ENCODE measurements around the gene IGFBP6. TPM values are rescaled to one million over a fixed set of nuclear protein-coding genes. Genes with fewer than 3 reads are reported as not detected.
A peak's percentile ranks its signal among the peaks of the same experiment; 100 is the strongest.

The IGFBP6 gene
- total and polyA plus RNA-seq, 9 of the 15 experiments (the other 6 are each of a cell fraction or from before 2014, with no cell fraction given): 0.15 to 1.4 (median 0.54) TPM

DNA sequence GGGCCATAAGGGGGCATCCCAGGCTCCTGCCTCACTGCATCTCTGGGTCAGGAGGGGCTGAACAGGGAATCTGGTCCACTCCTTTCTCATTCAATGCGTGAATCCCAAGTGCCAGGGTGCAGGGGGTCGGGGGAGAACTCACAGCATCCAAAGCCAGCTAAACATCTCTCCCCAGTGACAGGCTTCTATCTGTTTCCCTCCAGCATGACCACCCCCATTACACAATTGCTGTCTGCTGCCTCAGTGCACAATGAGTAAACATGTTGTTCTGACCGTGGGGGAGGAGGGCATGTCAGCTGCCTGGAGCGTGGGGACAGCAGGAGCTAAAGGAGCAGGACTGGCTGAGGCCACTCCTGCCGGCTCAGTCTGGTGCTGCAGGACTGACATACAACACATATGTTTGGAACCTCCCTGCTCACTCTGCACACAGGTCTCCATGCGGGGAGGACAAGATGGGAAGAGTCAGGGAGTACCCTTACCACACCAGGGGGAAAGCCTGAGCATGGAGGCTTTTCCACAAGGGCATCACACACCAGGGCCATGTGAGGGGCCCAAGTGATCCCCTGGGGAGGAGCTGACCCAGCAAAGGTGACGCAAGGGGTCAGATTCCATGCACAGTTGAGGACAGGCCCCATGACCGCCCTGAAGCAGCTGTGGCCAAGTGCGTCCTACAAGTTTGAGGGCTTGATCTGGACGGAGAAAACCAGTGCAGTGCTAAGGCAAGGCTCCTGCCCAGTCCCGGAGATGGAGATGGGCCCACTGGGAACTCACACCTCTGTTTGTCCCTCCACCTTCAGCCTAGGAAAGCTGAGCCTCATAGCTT, 46.2 kb upstream of the IGFBP6 start:
- peak; percentile 71 for FAIRE-seq
- ChIA-PET POLR2A (interaction anchor here (0.6 to 0.9 kb wide), 5 partner anchors 9 to 1077 kb away, joined by 3 to 4 read pairs (median 3); partner anchors contain the start of gene SPRYD3), CTCF (ENCODE audit: low intra/inter-chr PET ratio) (no interaction called here)
- H3K27me3 ChIP-seq (ENCODE audit: control insufficient read depth in 2 of 2, insufficient read depth in 2 of 2, low read length in 2 of 2): no peaks in the 10 kb centered on the region
- DNase-seq (ENCODE audit: extremely low read depth in 1 of 4, low spot score in 3 of 4): peak in 2 of 4 experiments; percentile 36 to 76
- peaks cover 7% of the 10 kb centered on the region; the same call in 2 of the 3 replicates for H3K79me2 ChIP-seq (ENCODE audit: control insufficient read depth, insufficient read depth, low read length)
- H3K4me3 ChIP-seq: no peak overlapping the region
- H4K20me1 ChIP-seq (replicated peaks; ENCODE audit: control insufficient read depth, insufficient read depth, low read length): no peaks in the 10 kb centered on the region
- no TSS peak for BruUV-seq (replicated peaks)
- peaks cover 2% of the 10 kb centered on the region; the same call in 1 of the 3 replicates for H3K36me3 ChIP-seq (ENCODE audit: control insufficient read depth, insufficient read depth, low read length)
- WGBS (ENCODE audit: insufficient coverage, low coverage, missing lambda C conversion rate): 25% methylated on average over 11 of the region's 11 CpGs
- intact Hi-C loops (cut with micrococcal nuclease) (no loop called here), in situ Hi-C loops (cut with MboI) (no loop called here)
- no peak overlapping the region for H3K27ac ChIP-seq (ENCODE audit: extremely low read depth, low read depth, low read length)
- no peak overlapping the region for H2AFZ ChIP-seq (ENCODE audit: low read depth, low read length)
- H3K9me3 ChIP-seq (replicated peaks; ENCODE audit: control insufficient read depth, insufficient read depth, low read depth, low read length): no peaks in the 10 kb centered on the region
- peak; percentile 5 for ATAC-seq
- H3K9me1 ChIP-seq (ENCODE audit: control insufficient read depth, insufficient read depth, low read length): no peaks in the 10 kb centered on the region
- peaks cover 45 to 89% of the 10 kb centered on the region in 2 experiments for H3K4me1 ChIP-seq (replicated peaks in 1 of 2; ENCODE audit: control insufficient read depth in 2 of 2, insufficient read depth in 2 of 2, low read length in 2 of 2)
- H3K4me2 ChIP-seq (ENCODE audit: insufficient read depth, low read length): no peak overlapping the region
- peak overlapping the region in 1 of 2 experiments; percentile 60; a peak in 2 of 4 replicates for H3K9ac ChIP-seq (ENCODE audit: insufficient read depth in 1 of 2, low read depth in 2 of 2, low read length in 2 of 2)
- TF ChIP-seq, protein P1, sequence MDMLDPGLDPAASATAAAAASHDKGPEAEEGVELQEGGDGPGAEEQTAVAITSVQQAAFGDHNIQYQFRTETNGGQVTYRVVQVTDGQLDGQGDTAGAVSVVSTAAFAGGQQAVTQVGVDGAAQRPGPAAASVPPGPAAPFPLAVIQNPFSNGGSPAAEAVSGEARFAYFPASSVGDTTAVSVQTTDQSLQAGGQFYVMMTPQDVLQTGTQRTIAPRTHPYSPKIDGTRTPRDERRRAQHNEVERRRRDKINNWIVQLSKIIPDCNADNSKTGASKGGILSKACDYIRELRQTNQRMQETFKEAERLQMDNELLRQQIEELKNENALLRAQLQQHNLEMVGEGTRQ (CRISPR knock-in tag; IDR thresholded peaks at IDR 0.05): no peak
- TF ChIP-seq TEAD2 (tag; IDR thresholded peaks at IDR 0.05): no peak
- TF ChIP-seq, protein P2, sequence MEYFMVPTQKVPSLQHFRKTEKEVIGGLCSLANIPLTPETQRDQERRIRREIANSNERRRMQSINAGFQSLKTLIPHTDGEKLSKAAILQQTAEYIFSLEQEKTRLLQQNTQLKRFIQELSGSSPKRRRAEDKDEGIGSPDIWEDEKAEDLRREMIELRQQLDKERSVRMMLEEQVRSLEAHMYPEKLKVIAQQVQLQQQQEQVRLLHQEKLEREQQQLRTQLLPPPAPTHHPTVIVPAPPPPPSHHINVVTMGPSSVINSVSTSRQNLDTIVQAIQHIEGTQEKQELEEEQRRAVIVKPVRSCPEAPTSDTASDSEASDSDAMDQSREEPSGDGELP (CRISPR knock-in tag; IDR thresholded peaks at IDR 0.05; ENCODE audit: borderline replicate concordance): peak; percentile 80
- no peak for TF ChIP-seq ZNF121 (CRISPR knock-in tag; conservative IDR thresholded peaks at IDR 0.05)
- TF ChIP-seq NONO (IDR thresholded peaks at IDR 0.05; ENCODE audit: low read depth in 2 of 2, low read length in 1 of 2): no peak
- no peak for TF ChIP-seq ZNF217 (CRISPR knock-in tag; IDR thresholded peaks at IDR 0.05)
- TF ChIP-seq RB1 (IDR thresholded peaks at IDR 0.05; ENCODE audit: low read depth): no peak
- TF ChIP-seq THRAP3 (IDR thresholded peaks at IDR 0.05; ENCODE audit: borderline replicate concordance): no peak
- no peak for TF ChIP-seq POU5F1 (IDR thresholded peaks at IDR 0.05; ENCODE audit: borderline replicate concordance, low read depth, low read length, partially characterized antibody)
- 0 out of 2 replicates have a peak, but pooled peaks have one; percentile 17 for TF ChIP-seq NR2C1 (IDR thresholded peaks at IDR 0.05)
- TF ChIP-seq NR2C1 (tag; IDR thresholded peaks at IDR 0.05): no peak
- TF ChIP-seq, protein P3, sequence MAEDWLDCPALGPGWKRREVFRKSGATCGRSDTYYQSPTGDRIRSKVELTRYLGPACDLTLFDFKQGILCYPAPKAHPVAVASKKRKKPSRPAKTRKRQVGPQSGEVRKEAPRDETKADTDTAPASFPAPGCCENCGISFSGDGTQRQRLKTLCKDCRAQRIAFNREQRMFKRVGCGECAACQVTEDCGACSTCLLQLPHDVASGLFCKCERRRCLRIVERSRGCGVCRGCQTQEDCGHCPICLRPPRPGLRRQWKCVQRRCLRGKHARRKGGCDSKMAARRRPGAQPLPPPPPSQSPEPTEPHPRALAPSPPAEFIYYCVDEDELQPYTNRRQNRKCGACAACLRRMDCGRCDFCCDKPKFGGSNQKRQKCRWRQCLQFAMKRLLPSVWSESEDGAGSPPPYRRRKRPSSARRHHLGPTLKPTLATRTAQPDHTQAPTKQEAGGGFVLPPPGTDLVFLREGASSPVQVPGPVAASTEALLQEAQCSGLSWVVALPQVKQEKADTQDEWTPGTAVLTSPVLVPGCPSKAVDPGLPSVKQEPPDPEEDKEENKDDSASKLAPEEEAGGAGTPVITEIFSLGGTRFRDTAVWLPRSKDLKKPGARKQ (CRISPR knock-in tag; IDR thresholded peaks at IDR 0.05): no peak
- TF ChIP-seq GATAD2A (IDR thresholded peaks at IDR 0.05): no peak
- TF ChIP-seq CBFB (CRISPR knock-in tag; IDR thresholded peaks at IDR 0.05): no peak
- no peak for TF ChIP-seq HLTF (IDR thresholded peaks at IDR 0.05)
- TF ChIP-seq, protein P4, sequence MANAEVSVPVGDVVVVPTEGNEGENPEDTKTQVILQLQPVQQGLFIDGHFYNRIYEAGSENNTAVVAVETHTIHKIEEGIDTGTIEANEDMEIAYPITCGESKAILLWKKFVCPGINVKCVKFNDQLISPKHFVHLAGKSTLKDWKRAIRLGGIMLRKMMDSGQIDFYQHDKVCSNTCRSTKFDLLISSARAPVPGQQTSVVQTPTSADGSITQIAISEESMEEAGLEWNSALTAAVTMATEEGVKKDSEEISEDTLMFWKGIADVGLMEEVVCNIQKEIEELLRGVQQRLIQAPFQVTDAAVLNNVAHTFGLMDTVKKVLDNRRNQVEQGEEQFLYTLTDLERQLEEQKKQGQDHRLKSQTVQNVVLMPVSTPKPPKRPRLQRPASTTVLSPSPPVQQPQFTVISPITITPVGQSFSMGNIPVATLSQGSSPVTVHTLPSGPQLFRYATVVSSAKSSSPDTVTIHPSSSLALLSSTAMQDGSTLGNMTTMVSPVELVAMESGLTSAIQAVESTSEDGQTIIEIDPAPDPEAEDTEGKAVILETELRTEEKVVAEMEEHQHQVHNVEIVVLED (CRISPR knock-in tag; IDR thresholded peaks at IDR 0.05): no peak
